Tibial nerve (tissue), 4 donors: ENCODE data around the gene LGALS9B. TPM values are rescaled to one million over a fixed set of nuclear protein-coding genes. Genes with fewer than 3 reads are reported as not detected.
"Not testable (repeated sequence)": the region's sequence is repeated elsewhere in the genome, so short reads cannot be mapped to it uniquely, and the experiment has no call there.

ENCODE experiments used
- DNase-seq, 2 donors: peaks; one replicate each; pipeline ENCODE4 v3.0.0-alpha.2; 2019; ENCODE audit warnings: low spot score in 2 of 2
- H3K27ac ChIP-seq, 4 donors: fragments of 200-600 bp; sonication (generic) in 3 of 4; one replicate each; pipeline ENCODE4 v1.5.1; 2017 to 2019; ENCODE audit warnings: mild to moderate bottlenecking in 1 of 4
- H3K27me3 ChIP-seq, 2 donors: fragments of 200-600 bp; sonication (generic) in 1 of 2; one replicate each; pipeline versions ENCODE4 v1.5.1 to v1.6.0; 2017 to 2019
- H3K36me3 ChIP-seq, 3 donors: fragments of 200-600 bp; sonication (generic); one replicate each; pipeline ENCODE4 v1.5.1; 2018 to 2019
- H3K4me1 ChIP-seq, 4 donors: fragments of 200-600 bp; sonication (generic) in 3 of 4; one replicate each; pipeline ENCODE4 v1.5.1; 2017 to 2019
- H3K4me3 ChIP-seq, 4 donors: fragments of 200-600 bp; sonication (generic) in 3 of 4; one replicate each; pipeline ENCODE4 v1.5.1; 2017 to 2019; ENCODE audit warnings: mild to moderate bottlenecking in 1 of 4, moderate library complexity in 1 of 4
- H3K9me3 ChIP-seq, 4 donors: fragments of 200-600 bp; sonication (generic) in 3 of 4; one replicate each; pipeline ENCODE4 v1.5.1; 2017 to 2019
- WGBS, 2 donors: methylation state at CpG; one replicate each; pipeline ENCODE4 v1.1.5; 2018; 5-methylcytosine and 5-hydroxymethylcytosine counted together
- small RNA-seq: library from RNA; depleted of rRNA; stranded (forward); fragments of <200 nt; gene quantifications from one replicate; pipeline ENCODE3, GENCODE V24; 2016
- total RNA-seq, 4 donors: library from RNA; depleted of rRNA; stranded (reverse); fragments of >200 nt; gene quantifications; one replicate each; pipeline ENCODE4 v1.1.0, GENCODE V29; 2016

Gene LGALS9B
- total RNA-seq, 4 donors from 2014 or later, result not detected

DNA sequence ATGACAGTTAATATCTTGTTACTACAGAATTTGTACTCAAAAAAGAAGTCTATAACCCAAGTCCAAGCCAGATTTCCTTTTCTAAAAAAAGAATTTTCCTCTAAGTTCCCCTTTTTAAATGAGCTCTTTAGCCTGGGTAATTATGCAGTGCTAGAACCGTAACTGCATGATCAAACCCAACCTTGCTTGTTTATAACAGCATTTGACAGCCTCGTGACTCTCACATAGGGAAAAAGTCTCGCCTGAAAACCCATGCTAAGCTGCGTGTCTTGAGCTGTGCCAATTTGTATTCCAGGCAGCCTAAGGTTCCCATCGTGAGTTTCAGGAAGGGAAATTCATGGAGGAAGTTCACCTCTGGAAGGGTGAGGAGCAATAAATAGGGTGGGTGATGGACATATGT lies 44.5 kb downstream of the LGALS9B start:
- H3K4me1 ChIP-seq, H3K36me3 ChIP-seq, H3K4me3 ChIP-seq, DNase-seq, H3K9me3 ChIP-seq, H3K27me3 ChIP-seq, H3K27ac ChIP-seq: not testable (repeated sequence)
- WGBS, 2 donors, result no CpG with 5 or more reads among the region's 5 CpGs

DNA sequence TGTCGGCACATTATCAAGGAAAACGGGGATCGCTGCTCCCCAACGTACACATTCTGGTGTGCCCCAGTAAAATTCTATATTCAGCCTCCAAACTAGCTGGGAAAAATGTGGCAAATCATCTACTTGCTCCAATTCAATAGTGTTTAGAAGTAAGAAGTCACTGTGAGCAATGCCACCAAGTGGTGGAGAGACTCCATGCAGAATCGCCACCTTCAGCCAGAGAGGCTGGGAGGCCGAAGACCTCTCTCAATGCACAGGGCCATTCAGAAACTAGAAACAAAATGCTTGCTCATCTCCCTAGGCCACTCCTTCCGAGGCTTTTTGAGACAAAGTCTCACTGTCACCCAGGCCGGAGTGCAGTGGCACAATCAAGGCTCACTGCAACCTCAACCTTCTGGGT lies 48.5 kb downstream of the LGALS9B start:
- not testable (repeated sequence) for H3K4me3 ChIP-seq, H3K4me1 ChIP-seq
- WGBS, 2 donors, result 50 to 94% methylated on average over 1 to 7 of the region's 8 CpGs

DNA sequence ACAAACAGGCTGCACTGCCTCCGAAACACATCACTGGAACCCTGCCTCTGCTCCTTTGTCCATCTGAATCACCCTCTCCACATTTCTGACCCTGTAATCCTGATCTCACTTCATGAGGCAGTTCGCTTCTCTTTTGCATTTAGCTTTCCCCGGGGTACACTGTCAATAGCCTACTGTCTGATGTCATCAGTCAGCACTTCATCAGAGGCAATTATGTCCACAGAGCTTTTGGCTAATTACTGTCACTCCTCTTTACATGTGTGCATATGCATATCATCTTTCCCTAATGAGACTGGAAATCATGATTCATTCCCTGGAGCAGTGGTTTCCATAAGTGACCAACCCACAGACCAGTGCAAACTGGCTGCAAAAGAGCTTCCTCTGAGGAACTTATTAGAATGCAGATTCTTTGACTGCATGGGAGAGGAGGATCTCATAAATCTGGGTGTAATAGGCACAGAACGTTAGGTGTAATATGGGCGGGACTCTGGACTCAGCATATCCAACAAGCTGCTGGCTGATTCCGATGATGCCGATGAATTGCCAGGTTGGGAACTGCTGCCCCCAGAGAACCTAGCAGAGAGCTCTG lies 49.8 kb downstream of the LGALS9B start:
- not testable (repeated sequence) for H3K27me3 ChIP-seq, H3K4me3 ChIP-seq, DNase-seq, H3K4me1 ChIP-seq, H3K9me3 ChIP-seq, H3K27ac ChIP-seq, H3K36me3 ChIP-seq
- WGBS, 2 donors, result 66 to 100% methylated on average over 2 to 3 of the region's 7 CpGs

More for the DNA sequence above, 48.5 kb downstream of the LGALS9B start:
- H3K36me3 ChIP-seq, H3K27ac ChIP-seq, H3K27me3 ChIP-seq, H3K9me3 ChIP-seq, DNase-seq: not testable (repeated sequence)

DNA sequence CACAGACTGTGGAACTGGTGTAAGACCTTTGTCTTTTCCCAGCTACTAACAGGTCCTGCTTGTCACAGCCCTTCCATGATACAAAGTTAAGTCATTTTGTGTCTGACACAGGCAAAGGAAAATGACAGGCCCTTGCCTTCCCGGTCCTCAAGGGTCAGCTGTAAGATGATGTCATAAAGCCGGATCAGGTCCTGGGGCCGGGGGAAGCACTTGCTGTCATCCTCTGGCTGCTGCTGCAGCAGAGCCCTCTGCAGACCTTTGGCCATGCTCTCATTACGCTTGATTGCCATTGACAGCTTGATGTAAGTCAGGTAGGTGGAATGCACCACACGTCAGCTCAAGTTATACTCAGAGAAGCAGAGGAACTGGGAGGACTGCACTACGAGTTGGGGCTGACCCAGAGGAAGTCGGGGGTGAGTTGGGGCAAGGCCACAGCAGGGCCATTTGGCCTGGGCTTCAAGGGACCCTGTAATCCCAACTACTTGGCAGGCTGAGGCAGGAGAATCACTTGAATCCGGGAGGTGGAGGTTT lies 50.9 kb downstream of the LGALS9B start:
- WGBS, 2 donors, result 73 to 78% methylated on average over 3 to 7 of the region's 8 CpGs
- H3K4me3 ChIP-seq, H3K27ac ChIP-seq, H3K4me1 ChIP-seq, H3K9me3 ChIP-seq, H3K36me3 ChIP-seq, DNase-seq, H3K27me3 ChIP-seq: not testable (repeated sequence)

DNA sequence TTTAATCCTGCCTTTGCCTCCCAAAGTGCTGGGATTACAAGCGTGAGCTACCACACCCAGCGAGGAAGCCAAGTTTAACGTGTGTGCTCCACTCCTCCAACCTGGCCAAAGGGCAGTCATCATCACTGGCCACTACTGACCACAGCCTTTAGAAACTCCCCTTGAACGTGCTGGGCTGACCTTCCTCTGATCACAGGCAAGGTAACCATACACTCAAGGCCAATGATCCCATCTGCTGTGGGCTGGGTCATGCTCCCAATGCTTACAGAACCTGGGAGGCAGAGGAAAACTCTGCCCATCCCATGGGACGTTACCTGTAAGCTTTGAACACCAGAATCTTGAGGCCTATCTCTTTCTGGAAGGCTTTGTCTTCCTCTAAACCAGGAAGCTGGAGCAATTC lies 51.9 kb downstream of the LGALS9B start:
- H3K36me3 ChIP-seq, H3K9me3 ChIP-seq, H3K27ac ChIP-seq, H3K4me1 ChIP-seq, DNase-seq, H3K4me3 ChIP-seq, H3K27me3 ChIP-seq: not testable (repeated sequence)
- WGBS, 2 donors, result no CpG with 5 or more reads among the region's 5 CpGs

DNA sequence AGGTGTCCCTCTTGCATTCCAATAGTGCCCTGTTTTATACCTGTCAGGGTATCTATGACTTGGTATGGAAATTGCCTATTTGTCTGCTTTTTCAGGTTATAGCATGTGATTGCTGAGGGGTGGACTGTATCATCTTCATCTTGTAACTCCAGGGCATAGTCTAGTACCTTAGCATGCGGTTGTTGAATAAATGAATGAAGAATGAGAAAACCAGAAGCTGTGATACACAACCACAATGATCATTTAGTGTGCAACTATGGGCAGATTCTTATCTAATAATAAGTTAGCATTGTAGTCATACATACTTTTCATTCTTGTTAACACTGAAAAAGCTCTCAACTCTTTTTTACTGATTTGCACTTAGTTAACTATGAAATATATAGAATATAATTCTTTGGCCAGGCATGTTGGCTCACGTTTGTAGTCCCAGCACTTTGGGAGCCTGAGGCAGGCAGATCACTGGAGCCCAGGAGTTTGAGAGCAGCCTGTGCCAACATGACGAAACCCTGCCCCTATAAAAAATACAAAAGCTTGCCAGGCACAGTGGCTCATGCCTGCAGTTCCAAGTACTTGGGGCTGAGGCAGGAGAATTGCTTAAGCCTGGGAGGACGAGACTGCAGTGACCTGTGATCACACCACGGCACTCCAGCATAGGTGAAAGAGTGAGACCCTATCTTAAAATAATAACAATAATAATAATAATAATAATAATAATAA lies 65.9 kb downstream of the LGALS9B start:
- H3K27ac ChIP-seq, H3K9me3 ChIP-seq, H3K36me3 ChIP-seq, DNase-seq, H3K27me3 ChIP-seq, H3K4me1 ChIP-seq, H3K4me3 ChIP-seq: not testable (repeated sequence)
- WGBS, 2 donors, result 86 to 98% methylated on average over 2 of the region's 5 CpGs

DNA sequence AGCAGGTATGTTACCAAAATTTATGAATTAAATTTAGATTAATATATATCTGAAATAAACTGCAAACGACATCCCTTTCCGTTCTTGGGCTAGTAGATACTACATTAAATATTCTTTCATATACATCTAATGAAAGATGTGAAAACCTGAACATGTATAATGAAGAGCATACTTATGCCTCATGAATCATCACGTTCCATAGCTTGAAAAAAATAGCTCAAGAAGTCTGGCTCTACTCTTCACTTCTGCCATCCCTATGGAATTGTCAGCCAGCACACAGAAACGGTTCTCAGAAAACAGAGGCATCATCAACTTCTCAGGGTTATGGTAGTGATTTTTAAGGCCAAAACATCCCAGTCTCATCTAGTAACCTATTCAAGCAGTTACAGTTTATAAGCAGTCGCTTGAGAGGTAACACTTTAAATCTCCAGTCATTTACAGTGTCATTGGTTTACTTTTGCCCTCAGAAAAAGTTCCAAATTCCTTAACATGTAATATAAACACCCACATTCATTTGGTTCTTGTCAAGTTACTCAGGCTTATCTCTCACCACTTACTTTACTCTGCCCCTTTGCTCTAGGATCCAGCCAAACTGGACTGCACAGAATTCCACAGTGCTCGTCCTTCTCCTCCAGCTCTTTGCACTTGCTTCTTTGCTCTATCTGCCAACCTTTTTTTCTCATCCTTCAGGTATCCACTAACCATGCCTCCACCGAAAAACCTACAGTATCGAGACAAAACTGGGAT lies 66.6 kb downstream of the LGALS9B start:
- H3K9me3 ChIP-seq, H3K27me3 ChIP-seq, H3K4me3 ChIP-seq, H3K27ac ChIP-seq, H3K4me1 ChIP-seq, DNase-seq, H3K36me3 ChIP-seq: not testable (repeated sequence)
- 80 to 85% methylated on average over 5 to 6 of the region's 8 CpGs for WGBS, 2 donors

Small RNAs within 50 kb of the gene (small RNA-seq; reads per million reads assigned to genes)
- gene YWHAEP3, result not detected

Other genes with a start within 250 kb of the LGALS9B start
- not detected for gene CDRT15L2, start 112.2 kb upstream of the LGALS9B start, total RNA-seq